Esophagus squamous epithelium (tissue), 5 donors: ENCODE measurements around the gene SAMD14. TPM values are rescaled to one million over a fixed set of nuclear protein-coding genes. Genes with fewer than 3 reads are reported as not detected.

Experiments used
- DNase-seq: peaks from one replicate; lab custom pipeline; 2025; lab: John Stamatoyannopoulos, UW
- H3K27ac ChIP-seq, 4 donors: fragments of 200-600 bp; sonication (generic); one replicate each; pipeline ENCODE4 v1.5.1; 2016 to 2019; ENCODE audit warnings: mild to moderate bottlenecking in 1 of 4
- H3K27me3 ChIP-seq, 4 donors: fragments of 200-600 bp; sonication (generic); 1 replicate in 3 of 4; 2 replicates in 1 of 4; pipeline versions ENCODE4 v1.5.1 to v1.6.0; 2017 to 2021; ENCODE audit warnings: antibody characterized with exemption in 1 of 4
- H3K36me3 ChIP-seq, 3 donors: fragments of 200-600 bp; sonication (generic); one replicate each; pipeline ENCODE4 v1.5.1; 2016 to 2019
- H3K4me1 ChIP-seq, 3 donors: fragments of 200-600 bp; sonication (generic); one replicate each; pipeline ENCODE4 v1.5.1; 2017 to 2019
- H3K4me3 ChIP-seq, 4 donors: fragments of 200-600 bp; sonication (generic); 1 replicate in 3 of 4; 2 replicates in 1 of 4; pipeline ENCODE4 v1.5.1; 2016 to 2019; ENCODE audit warnings: mild to moderate bottlenecking in 2 of 4, moderate library complexity in 1 of 4
- H3K9me3 ChIP-seq, 3 donors: fragments of 200-600 bp; sonication (generic); one replicate each; pipeline ENCODE4 v1.5.1; 2016 to 2019
- CTCF ChIP-seq, 6 experiments: fragments of 450-650 bp in 4 of 6; fragments of 200-600 bp in 2 of 6; sonication (generic) in 2 of 6; IDR thresholded peaks; one replicate each; pipeline ENCODE4 v1.5.1; 2016 to 2019; ENCODE audit warnings: antibody characterized with exemption in 6 of 6, mild to moderate bottlenecking in 4 of 6, moderate library complexity in 4 of 6
- POLR2A ChIP-seq, 4 donors: fragments of 450-650 bp; IDR thresholded peaks; one replicate each; pipeline ENCODE4 v1.6.1; 2017; ENCODE audit warnings: antibody characterized with exemption in 4 of 4, mild to moderate bottlenecking in 4 of 4, moderate library complexity in 3 of 4
- WGBS, 2 donors: methylation state at CpG; one replicate each; pipeline ENCODE4 v1.1.5; 2018; 5-methylcytosine and 5-hydroxymethylcytosine counted together
- intact Hi-C: fragments of 100-400 bp; cut with DNase I; formaldehyde crosslinking; loops from one replicate; pipeline ENCODE4 v1.15.0; 2022
- total RNA-seq, 4 donors: library from RNA; depleted of rRNA; stranded (reverse); fragments of >200 nt; gene quantifications; one replicate each; pipeline ENCODE4 v1.1.0, GENCODE V29; 2016
- donor health status: DM: yes; HTN: yes; CAD: no.

Gene SAMD14
- total RNA-seq, 4 donors from 2014 or later: 0.57 TPM; not detected in 3

- 80 to 87% methylated on average over 6 to 8 of the region's 19 CpGs for WGBS, 2 donors
- intact Hi-C loops: no loop called here
- Histone ChIP-seq H3K4me1 (peaks cover 11 to 49% (median 28%) of the 10 kb centered on the region in 3 donors), H3K27ac (peak overlapping the region; percentile 15 to 88 (median 68)), H3K36me3 (peaks cover 0 to 56% (median 16%) of the 10 kb centered on the region in 3 donors), H3K4me3 (no peak overlapping the region), H3K9me3 (no peaks in the 10 kb centered on the region), H3K27me3 (peaks cover 0 to 6% (median 0%) of the 10 kb centered on the region in 4 donors)
- no peak for TF ChIP-seq POLR2A (IDR thresholded peaks at IDR 0.05)
- no peak for TF ChIP-seq CTCF (IDR thresholded peaks at IDR 0.05)
- no peak for DNase-seq
Measured at GRCh38 chr17:50110591-50111349, 19.2 kb downstream of the SAMD14 start.

GRCh38 chr17:50109785-50110184 is 20.2 kb downstream of the SAMD14 start:
- peaks cover 0 to 66% (median 16%) of the 10 kb centered on the region in 3 donors for H3K36me3 ChIP-seq
- no peak overlapping the region for H3K4me3 ChIP-seq
- peaks cover 11 to 49% (median 28%) of the 10 kb centered on the region in 3 donors for H3K4me1 ChIP-seq
- WGBS, 2 donors: 60 to 100% methylated on average over 1 to 2 of the region's 19 CpGs
- peak overlapping the region in 1 of 4 donors; percentile 9 for H3K27ac ChIP-seq
- DNase-seq: no peak
- H3K27me3 ChIP-seq: no peaks in the 10 kb centered on the region
- no peak for TF ChIP-seq CTCF (IDR thresholded peaks at IDR 0.05)
- TF ChIP-seq POLR2A (IDR thresholded peaks at IDR 0.05): no peak
- intact Hi-C loops: no loop called here
- no peaks in the 10 kb centered on the region for H3K9me3 ChIP-seq

- Histone ChIP-seq H3K9me3 (no peaks in the 10 kb centered on the region), H3K36me3 (peaks cover 0 to 71% (median 16%) of the 10 kb centered on the region in 3 donors), H3K4me1 (peaks cover 11 to 46% (median 28%) of the 10 kb centered on the region in 3 donors), H3K27ac (no peak overlapping the region), H3K27me3 (no peaks in the 10 kb centered on the region), H3K4me3 (no peak overlapping the region)
- 58 to 100% methylated on average over 2 to 4 of the region's 7 CpGs for WGBS, 2 donors
- intact Hi-C loops: no loop called here
- TF ChIP-seq CTCF (IDR thresholded peaks at IDR 0.05) (no peak), POLR2A (IDR thresholded peaks at IDR 0.05) (no peak)
- DNase-seq: no peak
Measured at GRCh38 chr17:50109207-50109606, 20.8 kb downstream of the SAMD14 start.

GRCh38 chr17:50108556-50108955 is 21.4 kb downstream of the SAMD14 start:
- intact Hi-C loops: no loop called here
- no peak for DNase-seq
- peaks cover 11 to 45% (median 28%) of the 10 kb centered on the region in 3 donors for H3K4me1 ChIP-seq
- no peak overlapping the region for H3K4me3 ChIP-seq
- no peaks in the 10 kb centered on the region for H3K27me3 ChIP-seq
- H3K27ac ChIP-seq: peak overlapping the region in 1 of 4 donors; percentile 39
- H3K36me3 ChIP-seq: peaks cover 0 to 77% (median 16%) of the 10 kb centered on the region in 3 donors
- H3K9me3 ChIP-seq: no peaks in the 10 kb centered on the region
- no peak for TF ChIP-seq CTCF (IDR thresholded peaks at IDR 0.05)
- no peak for TF ChIP-seq POLR2A (IDR thresholded peaks at IDR 0.05)
- 70 to 81% methylated on average over 7 to 8 of the region's 9 CpGs for WGBS, 2 donors

- peak overlapping the region in 2 of 4 donors; percentile 5 to 39 for H3K27ac ChIP-seq
- intact Hi-C loops: no loop called here
Measured at GRCh38 chr17:50107790-50108414, 22.1 kb downstream of the SAMD14 start.

More at GRCh38 chr17:50107790-50108414, 22.1 kb downstream of the SAMD14 start:
- TF ChIP-seq POLR2A (IDR thresholded peaks at IDR 0.05) (no peak), CTCF (IDR thresholded peaks at IDR 0.05) (no peak)
- H3K36me3 ChIP-seq: peaks cover 0 to 84% (median 16%) of the 10 kb centered on the region in 3 donors
- DNase-seq: no peak
- WGBS, 2 donors: 45 to 77% methylated on average over 5 to 8 of the region's 10 CpGs
- no peaks in the 10 kb centered on the region for H3K27me3 ChIP-seq
- peaks cover 11 to 45% (median 23%) of the 10 kb centered on the region in 3 donors for H3K4me1 ChIP-seq
- no peak overlapping the region for H3K4me3 ChIP-seq
- H3K9me3 ChIP-seq: no peaks in the 10 kb centered on the region
